Inflammatory macrophage (primary cell): ENCODE results near the gene ERCC5.

Experiments used
- DNase-seq, 2 donors: peaks; one replicate each; pipeline ENCODE4 v3.0.0-alpha.2; 2020 to 2022
- total RNA-seq, 18 experiments: gene quantifications; one replicate each; lab custom pipeline; 2026; ENCODE audit warnings: mixed read lengths in 6 of 18, inconsistent platforms in 2 of 18; lab: John Stamatoyannopoulos, UW

Gene ERCC5
- 3.1 to 13.9 (median 5.7) reads per million in 18 experiments for total RNA-seq

- DNase-seq = peak; percentile 99 to 100
These were observed at the start of gene ERCC5 for GRCh38 chr13:102845630-102846260. Gene ERCC5 (plus strand): TSS chr13:102846032. CDS start chr13:102846267, 235 bp downstream.

DNA sequence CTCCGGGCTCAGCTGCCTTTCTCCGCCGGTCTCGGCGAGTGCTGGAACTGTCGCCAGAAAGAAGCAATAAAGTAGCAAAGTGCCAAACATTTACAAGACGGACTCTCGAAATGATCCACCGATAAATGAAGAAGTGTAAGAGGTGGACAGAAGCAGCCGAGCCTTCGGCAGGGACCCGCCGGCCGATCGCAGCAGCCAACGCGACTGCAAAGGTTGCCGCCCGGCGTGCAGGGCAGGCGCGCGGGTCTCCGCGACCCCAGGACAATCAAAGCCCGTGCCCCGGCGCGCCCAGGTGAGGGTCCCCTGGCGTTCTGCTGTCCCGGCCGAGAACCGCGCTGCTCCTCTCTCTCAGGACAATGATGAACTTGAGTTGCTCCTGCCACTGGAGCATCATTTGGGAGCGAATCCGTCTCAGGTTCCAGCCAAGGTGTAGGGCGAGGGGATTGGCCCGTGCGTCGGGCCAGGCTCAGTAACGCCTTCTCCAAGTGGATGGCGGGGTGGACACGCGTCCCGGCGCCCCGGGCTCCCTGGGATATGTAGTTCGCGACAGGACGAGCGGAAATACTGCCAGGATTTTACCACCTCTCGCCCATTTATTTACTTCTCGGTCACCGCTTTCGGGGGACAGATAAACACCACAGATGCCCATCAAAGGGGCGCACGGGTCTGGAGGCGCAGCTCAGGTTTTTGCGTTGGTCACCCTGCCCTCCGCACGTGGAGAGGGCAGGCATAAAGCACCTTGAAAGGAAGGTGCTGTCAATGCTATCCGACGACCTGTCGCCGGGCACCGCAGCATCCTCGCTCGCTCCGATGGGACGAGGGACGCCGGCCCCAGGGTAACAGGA lies 47.0 kb upstream of the ERCC5 start, which contains the start of the genes BIVM and POGLUT2:
Gene BIVM (plus strand): TSS at position 539 of the 845 bp plus-strand sequence. CDS start 8,149 bp downstream, outside the sequence.
Gene POGLUT2 (minus strand): TSS at position 396 of the 845 bp plus-strand sequence. CDS start 306 bp downstream, at position 90.
- DNase-seq = peak; percentile 82 to 89

GRCh38 chr13:102799426-102800144 lies 46.2 kb upstream of the ERCC5 start:
- DNase-seq = peak in 1 of 2 donors; percentile 3

- peak; percentile 75 to 76 for DNase-seq
These were observed 45.4 kb upstream of the ERCC5 start for GRCh38 chr13:102800145-102801041.

GRCh38 chr13:102805680-102806079 lies 40.2 kb upstream of the ERCC5 start:
- DNase-seq = no peak

DNA sequence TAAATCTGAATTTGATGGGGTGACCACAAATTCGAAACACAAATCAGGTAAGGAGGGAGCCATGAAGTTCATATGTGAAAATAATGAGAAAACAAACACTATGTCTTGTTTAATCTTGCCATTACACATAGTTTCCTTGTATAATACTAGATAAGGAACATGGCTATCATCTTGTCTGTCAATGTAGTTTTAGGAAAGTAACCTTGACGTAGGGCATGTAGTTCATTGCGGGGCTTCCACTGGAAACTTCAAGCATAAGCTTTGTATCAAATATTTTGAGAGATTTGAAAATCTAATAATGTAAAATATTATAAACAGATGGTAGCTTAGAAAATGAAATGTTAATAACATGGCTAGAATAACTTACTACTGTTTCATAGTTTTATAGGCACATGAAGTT lies 38.1 kb upstream of the ERCC5 start:
- no peak for DNase-seq

DNA sequence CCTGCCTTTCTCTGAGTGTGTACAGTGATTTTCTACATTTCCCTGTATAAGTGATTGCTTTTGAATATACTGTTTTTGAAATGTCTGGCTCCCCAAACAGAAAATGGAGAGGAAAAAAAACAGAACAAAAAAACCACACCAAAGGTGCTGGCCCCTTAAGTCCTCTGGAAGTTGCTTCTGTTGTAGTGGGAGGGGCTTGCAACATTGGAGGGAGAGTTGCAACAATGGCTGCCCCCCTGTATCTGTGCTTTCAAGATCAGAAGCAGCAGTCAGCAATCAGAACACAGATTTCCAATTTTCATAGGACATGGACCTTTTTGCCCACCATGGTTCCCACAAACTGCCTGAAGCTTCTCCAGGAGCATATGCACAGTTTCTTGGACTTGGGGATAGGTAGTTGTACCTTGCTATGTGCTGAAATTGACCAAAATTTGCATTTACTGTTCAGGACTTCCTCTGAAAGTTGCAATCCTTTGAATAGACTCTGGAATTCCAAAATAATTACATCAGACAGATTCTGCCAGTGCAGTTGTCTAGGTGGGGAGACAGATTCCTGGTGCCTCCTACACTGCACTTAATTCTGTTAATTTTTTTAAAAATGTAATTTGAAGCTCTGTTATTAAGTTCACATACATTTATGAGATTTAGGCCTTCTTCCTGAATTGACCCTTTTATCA lies 33.1 kb upstream of the ERCC5 start:
- no peak for DNase-seq

DNA sequence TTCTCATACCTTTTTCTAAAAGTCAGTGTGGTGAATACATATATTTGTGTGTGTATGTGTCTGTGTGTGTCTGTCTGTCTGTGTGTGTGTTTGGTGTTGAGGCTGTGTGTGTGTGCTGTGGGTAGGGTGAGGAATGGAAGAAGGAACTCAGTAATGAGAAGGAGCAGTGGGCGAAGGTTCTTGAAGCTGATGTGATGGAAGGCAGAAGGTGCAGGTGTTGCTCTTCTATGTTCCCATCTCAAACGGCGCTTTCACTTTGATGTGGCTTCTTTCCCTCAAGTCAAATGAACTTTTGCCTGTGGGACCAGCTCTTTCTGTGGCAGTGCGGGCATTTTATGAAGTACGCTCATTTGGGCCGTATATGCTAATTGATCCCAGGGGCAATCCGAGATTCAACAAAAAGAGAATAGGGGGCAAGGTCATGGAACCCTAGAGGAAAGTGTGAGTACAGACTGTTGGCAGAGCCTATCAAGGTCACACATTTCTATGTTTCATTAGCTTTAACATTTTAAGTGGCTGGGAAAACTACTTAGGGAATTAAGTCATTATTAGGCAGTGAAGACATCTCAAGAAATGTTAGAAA lies 31.7 kb upstream of the ERCC5 start:
- no peak for DNase-seq

GRCh38 chr13:102814793-102815192 lies 31.0 kb upstream of the ERCC5 start:
- DNase-seq = no peak

GRCh38 chr13:102815788-102816187 lies 30.0 kb upstream of the ERCC5 start:
- no peak for DNase-seq

- no peak for DNase-seq
These were observed 29.1 kb upstream of the ERCC5 start for GRCh38 chr13:102816708-102817107.

GRCh38 chr13:102817241-102817640 lies 28.6 kb upstream of the ERCC5 start:
- DNase-seq = no peak

DNA sequence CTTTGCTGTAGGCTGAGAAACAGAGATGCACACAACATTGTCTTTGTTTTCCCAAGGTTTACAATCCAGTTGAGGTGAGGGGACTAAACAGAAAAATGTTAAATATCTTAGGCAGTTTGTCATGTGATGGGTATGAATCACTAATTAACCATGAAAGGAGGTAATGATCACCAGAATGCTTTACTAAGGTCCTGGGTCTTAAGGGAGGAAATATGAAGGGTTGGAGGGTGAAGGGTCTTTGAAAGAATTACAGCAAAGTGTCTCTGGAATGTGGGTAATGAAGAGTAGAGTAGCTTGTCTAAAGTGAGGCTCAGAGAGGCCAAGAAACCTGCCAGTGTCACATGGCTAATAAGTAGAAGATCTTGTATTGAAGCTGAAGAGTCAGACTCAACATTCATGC lies 27.9 kb upstream of the ERCC5 start:
- DNase-seq = no peak

- DNase-seq = no peak
These were observed 20.4 kb upstream of the ERCC5 start for GRCh38 chr13:102825400-102825799.

DNA sequence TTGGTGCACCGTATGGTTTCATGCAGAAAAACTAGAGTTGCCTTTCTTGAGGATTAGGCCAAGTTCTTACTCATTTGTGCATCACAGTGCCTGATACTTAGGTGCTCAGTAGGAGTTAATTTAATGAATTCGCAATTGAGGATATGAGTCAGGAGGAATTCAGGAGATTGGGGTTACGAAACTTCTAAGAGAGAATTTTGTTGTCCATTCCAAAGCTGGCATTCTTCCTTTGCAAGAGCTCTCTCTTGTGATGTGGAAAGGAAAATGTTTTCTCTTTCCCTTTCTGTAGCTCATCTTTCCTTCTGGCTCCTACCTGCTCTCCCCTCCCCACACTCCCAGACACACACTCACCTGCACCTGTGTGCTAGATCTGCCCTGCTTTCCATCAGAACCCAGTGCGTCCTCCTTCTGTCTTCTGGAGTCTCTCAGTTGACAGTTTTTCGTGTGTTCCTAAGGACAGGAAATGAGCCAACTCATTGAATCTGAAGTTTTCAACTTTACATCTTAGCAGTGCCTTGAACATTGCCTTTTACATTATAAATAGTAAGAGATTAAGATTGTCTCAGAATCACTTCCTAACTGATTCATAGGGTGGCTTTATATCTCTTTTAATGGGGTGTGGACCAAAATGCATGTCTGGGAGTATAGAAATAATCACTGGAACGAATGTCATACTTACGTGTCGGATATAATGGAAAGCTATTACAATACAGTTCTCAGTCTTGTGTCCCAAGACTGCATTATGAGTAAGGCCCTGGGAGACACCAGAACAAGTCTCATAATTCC lies 19.7 kb upstream of the ERCC5 start:
- DNase-seq = no peak

- DNase-seq = no peak
These were observed 15.2 kb upstream of the ERCC5 start for GRCh38 chr13:102830646-102831045.

GRCh38 chr13:102836471-102836870 lies 9.4 kb upstream of the ERCC5 start:
- no peak for DNase-seq

DNA sequence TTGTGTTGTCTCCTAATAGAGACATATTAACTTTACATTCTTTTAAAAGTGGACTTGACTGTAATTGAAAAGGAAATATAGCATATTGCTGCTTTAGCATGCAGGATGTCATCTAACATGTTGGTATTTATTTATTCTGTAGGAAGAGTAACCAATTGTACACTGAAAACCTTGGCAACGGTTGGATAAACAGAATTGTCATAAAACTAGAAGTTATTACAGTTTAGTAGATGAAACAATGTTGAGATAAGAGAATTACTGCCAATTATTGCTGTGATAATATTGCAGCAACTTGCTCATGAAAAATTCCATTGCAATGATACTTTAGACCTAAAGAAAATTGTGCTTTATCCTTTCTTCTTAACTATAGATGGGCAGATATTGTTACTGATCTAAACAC lies 7.6 kb upstream of the ERCC5 start:
- DNase-seq = no peak

- no peak for DNase-seq
These were observed 6.8 kb upstream of the ERCC5 start for GRCh38 chr13:102838982-102839381.

DNA sequence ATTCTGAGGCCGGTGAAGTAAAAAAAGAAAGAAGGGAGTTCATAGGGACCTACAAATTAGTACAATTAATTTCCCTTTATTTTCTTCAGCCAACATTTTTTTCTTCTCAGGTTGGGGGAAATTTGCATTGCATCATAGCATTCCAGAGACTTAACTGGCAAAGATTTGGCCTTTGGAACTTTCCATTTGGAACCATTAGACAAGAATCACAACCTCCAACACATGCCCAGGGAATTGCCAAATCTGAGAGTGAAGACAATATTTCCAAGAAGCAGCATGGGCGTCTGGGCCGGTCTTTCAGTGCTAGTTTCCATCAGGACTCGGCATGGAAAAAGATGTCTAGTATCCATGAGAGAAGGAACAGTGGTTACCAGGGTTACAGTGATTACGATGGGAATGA lies 6.4 kb upstream of the ERCC5 start:
- DNase-seq = no peak
